Hippocampal formation (tissue), 2 donors: Measurements from ENCODE around the gene ABCD4.

Experiments used
- DNase-seq, 2 donors: peaks; one replicate each; lab custom pipeline; 2025; lab: John Stamatoyannopoulos, UW

The ABCD4 gene

DNA sequence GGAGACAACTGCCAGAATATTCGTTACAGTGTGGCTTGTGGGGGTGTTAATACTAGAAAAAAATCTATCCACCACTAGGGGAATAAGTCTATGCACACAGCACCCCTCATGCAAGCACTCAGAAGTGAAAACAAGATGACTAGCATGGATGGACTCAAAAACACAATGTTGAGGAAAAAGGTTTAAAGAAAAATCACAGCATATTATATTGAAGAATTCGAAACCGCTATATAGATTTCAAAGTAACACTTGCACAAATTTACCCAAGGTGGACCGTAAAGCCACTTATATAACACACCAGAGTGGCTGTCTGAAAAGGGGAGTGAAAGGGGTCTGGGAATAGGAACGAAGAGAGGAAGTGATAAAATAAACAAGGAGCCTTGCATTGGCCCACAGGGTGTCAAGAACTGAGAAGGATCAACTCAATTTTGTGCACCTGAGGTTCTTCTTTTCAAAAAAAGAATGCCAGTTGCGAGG lies 544 bp downstream of the ABCD4 start:
- DNase-seq: peak in 1 of 2 donors; percentile 64

DNA sequence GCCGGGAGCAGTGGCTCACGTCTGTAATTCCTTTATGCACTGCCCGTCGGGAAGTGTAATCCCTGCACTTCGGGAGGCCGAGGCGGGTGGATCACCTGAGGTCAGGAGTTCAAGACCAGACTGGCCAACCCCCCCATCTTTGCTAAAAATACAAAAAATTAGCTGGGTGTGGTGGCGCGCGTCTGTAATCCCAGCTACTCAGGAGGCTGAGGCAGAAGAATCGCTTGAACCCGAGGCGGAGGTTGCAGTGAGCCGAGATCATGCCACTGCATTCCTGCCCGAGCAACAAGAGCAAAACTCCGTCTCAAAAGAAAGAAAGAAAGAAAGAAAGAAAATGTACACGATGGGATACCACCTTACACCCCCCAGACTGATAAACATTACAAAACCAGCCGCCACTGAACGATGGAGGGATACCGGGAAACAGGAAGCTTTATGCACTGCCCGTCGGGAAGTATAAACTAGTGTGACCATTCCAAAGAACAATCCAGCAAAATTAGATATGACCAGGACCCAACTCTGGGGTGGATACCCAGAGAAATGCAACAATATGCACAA lies 1.1 kb downstream of the ABCD4 start:
- DNase-seq: no peak

DNA sequence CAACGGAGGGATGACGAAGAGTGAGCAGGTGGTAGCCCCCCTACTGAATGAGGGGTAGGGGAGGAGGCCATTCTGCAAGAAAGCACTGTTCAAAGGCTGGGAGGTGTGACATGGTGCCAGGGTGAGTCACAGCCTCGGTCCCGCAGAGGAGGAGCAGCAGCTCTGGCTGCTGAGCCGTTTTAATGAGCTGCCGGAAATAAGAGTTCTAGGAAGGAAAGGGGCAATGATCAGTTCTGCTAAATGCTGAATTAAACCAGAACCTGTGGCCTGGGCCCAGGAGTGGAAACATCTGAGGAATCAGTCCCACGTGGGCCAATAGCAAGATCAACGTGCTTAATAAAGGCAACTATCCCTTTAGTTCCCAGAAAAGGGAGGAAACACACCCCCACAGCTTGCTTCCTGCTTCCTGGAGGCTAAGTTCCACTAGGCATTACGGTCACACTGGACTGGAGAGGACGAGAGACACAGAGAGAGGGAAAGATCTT lies 3.6 kb downstream of the ABCD4 start:
- DNase-seq: no peak

DNA sequence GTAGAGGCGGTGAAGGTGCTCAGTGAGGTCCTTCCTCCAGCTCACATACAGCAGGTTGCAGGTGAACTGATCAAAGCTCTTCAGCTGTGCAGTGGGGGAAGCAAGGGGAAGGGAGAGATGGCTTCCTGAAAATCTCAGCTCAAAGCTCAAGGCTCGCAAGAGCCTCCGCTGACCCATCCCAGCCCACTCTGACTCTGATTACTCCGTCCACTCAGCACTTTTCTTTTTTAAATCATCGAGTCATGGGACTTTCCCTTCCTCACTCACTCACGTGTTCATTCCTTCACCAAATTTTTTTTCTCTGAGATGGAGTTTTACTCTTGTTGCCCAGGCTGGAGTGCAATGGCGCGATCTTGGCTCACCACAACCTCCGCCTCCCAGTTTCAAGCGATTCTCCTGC lies 4.7 kb downstream of the ABCD4 start:
- no peak for DNase-seq

DNA sequence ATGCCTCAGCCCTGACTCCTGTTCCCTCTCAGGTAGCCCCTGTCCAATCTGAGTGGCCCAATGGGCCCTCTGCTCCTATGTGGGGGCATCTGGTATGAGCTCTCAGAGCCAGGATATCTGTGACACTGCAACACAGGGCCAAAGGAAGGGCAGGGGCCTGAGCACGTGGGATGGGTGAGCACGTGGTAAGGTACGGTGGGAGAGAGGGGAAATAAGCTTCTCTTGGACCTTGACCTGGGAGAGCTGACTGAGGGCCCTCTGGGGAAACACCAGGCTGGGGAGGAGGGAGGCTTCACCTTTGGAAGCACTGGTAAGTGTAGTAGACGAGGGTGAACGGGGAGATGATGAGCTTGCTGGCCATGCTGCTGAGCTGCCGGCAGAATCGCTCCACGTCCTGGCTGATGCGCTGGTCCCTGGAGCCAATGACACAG lies 6.7 kb downstream of the ABCD4 start:
- DNase-seq: no peak

DNA sequence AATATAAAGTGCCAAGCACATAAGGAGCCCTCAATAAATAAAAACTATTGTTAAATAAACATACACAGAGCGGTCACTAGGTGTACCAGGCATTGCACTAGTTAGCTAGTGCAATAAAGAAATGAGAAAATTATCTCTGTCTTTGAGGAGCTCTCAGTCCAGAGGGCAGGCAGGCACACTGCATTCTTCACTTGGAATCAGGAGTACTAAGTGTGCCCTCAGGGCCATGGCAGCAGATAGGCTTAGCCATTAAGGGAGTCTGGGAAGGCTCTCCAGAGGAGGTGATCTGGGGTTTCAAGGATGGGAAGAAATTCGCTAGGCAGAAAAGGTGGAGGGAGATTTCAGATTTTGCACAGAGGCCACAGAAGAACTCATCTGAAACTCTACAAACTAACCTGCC lies 9.1 kb downstream of the ABCD4 start:
- no peak for DNase-seq

DNA sequence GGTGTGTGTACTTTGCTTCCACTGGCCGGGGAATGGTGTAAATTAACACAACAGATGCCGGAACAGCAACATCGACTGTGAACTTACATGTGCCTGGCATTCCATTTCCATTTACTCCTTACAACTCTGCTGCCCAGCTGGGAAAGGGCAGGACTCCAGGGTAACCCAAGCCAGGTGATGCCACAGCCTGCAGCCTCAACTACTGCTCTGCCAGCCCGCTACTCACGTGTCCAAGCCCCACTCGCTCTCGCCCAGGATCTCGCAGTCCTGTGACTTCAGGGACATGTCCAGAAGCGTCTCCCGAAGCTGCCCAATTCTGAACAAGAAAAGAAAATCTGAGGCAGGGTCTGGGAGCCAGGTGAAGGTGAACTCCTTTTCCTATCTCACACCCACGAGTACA lies 10.7 kb downstream of the ABCD4 start:
- no peak for DNase-seq

DNA sequence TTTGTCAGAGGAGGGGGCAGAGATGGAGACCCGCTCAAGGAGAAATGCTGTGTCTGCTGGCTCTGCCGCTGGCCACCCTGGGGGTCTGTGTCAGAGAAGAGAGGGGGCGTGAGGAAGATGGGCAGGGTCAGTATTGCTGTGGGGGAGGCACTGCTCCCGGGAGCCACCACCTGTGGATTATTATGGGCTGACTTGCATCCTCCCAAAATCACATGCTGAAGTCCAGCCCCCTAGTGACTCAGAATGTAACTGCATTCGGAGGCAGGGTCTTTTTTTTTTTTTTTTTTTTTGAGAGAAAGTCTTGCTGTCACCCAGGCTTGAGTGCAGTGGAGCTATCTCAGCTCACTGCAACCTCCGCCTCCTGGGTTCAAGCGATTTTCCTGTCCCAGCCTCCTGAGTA lies 12.3 kb downstream of the ABCD4 start:
- no peak for DNase-seq

DNA sequence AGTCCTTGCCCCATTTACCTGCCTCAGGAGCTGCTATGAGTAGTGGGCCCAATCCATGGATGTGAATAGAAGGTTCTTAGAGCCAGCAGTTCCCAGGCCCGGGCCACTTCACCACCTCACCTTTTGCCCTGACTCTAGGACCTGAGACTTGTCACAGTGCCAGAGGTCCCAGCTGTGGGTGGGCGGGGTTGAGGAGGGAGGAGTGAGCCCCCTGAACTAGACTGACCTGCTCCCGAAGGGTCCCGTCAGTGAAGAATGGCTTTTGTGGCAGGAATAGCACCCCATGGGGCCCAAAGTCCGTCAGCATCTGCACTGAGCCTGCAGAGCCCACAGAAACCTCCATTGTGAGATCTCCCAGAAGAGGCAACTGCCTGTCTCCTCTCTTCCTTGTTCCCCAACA lies 12.9 kb downstream of the ABCD4 start:
- DNase-seq: no peak

DNA sequence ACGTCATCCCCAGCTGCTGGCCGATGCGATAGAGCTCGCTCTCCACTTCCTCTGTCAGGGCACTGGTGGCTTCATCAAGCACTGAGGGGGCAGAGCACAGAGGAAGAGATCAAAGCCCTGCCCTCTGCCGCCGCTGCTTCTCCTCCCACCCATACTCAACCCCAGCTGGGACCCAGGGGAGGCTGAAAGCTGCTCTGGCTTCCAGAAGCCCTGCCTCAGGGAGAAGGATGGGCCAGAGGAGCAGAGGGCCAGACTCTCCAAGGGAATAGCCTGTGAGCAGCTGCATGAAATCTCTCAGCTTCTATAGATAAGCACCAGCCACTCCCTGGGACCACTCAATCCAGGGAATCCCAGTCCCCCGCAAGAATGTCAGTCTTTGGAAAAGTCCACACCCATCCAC lies 16.0 kb downstream of the ABCD4 start:
- DNase-seq: no peak

DNA sequence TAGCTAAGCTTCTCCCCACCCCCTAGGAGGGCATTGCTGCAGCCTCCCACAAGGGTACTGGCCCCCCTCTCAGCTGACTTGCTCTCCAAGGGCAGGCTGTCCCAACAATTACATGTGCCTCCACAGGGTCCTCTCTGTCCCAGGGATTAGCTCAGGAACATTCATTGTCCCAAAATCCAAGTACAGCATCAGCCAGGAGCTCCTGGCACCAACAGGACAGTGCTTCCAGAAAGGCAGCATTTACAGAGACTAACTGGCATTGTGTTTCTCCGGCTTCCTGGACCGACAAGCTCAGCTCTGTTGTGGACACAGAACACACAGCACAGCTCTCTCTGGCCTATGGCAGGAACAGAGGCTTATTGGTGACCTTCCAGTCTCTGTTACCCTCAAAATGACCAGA lies 21.7 kb downstream of the ABCD4 start:
- DNase-seq: peak in 1 of 2 donors; percentile 29

DNA sequence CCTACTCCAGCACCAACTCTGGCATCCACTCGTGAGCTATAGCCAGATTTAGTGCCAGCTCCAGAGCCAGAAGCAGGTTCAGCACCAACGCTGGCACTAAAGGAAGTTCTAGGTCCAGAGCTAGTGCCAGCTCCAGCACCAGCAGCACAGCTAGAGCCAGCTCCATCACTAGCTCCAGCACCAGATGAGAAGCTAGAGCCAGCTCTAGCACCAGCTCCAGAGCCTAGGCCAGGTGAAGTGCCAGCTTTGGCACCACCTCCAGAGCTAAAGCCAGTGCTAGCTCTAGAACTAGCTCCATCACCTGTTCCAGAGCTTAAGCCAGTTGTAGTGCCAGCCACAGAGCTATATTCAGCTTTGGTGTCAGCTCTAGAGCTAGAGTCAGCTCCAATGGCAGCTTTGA lies 24.7 kb downstream of the ABCD4 start:
- no peak for DNase-seq

DNA sequence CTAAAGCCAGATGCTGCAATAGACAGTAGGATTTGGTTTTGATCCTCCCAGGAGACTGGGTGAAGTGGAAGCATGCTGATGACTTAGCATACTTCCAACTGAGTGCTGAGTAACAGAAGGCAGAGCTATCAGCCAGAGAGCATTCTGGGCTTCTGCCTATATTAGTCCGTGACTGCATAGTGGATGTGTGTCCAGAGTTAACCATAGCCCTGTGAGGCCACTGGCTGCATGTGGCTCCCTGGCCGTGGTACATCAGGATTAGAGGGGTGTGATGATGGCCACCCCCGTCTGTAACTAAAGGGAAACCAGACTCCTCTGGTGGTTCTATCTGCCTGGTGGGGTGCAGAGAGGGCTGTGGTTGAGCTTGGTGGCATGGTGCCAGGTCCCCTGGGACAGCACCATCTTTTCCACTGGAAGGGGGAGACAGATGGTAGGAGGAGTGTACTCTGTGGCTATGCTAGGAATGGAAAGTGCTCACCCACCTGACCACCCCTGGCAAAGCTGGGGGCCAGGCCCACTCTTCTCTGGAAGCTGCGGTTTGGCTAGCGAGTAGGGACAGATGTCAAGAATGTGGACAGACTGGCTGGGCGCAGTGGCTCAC lies 27.4 kb downstream of the ABCD4 start:
- DNase-seq: no peak

DNA sequence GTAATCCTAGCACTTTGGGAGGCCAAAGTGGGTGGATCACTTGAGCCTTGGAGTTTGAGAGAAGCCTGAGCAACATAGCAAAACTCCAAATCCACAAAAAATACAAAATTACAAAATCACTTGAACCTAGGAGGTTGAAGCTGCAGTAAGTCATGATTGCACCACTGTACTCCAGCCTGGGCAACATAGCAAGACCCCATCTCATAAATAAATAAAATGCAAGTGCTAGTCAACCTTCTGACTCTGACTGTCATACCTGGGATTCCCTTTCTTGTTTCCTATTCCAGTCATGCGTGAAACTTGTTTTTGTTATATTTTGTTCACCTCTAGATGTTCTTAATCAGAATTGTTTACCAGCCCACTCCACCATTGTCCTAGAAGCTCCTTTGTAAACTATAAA lies 31.4 kb downstream of the ABCD4 start:
- DNase-seq: no peak

DNA sequence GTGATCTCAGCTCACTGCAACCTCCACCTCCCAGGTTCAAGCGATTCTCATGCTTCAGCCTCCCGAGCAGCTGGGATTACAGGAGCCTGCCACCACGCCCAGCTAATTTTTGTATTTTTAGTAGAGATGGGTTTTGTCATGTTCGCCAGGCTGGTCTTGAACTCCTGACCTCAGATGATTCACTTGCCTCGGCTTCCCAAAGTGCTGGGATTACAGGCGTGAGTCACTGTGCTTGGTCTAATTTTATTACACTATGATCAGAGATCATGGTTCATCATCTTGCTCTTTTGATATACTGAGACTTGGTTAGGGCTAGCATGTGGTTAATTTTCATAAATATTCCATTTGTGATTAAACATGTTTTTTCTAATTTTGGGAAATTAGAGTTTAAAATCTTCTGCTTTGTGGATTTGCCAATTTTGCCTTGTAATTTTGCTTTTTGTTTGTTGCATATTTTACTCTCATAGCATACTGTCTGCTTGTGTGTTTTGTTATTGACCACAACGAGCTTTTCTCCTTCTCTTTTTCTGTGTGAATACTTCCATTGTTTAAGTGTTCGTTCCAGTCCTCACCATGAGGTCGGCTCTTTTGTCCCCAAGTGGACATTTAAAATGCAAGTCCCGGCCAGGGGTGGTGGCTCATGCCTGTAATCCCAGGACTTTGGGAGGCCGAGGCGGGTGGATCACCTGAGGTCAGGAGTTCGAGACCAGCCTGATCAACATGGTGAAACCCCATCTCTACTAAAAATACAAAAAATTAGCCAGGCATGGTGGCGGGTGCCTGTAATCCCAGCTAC lies 32.2 kb downstream of the ABCD4 start:
- DNase-seq: peak; percentile 46 to 58

DNA sequence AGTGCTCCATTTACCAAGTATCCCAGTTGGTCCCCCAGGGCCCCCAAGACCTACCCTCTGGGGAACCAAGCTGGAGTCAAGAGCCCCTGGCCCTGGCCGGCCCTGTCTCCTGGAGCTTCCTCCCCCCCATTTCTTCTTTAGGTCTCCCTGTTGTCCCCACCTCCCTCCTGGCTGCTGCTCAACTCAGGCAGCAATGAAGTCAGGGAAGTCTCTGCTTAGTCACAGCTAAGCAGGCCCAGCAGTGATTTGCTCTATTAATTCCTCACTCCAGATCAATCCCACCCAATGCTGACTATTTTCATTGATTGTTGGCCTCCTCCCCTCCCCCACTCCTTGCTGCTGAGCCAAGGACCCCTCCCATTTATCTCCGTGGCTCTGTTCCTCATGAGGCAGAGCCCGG lies 35.1 kb downstream of the ABCD4 start:
- no peak for DNase-seq

DNA sequence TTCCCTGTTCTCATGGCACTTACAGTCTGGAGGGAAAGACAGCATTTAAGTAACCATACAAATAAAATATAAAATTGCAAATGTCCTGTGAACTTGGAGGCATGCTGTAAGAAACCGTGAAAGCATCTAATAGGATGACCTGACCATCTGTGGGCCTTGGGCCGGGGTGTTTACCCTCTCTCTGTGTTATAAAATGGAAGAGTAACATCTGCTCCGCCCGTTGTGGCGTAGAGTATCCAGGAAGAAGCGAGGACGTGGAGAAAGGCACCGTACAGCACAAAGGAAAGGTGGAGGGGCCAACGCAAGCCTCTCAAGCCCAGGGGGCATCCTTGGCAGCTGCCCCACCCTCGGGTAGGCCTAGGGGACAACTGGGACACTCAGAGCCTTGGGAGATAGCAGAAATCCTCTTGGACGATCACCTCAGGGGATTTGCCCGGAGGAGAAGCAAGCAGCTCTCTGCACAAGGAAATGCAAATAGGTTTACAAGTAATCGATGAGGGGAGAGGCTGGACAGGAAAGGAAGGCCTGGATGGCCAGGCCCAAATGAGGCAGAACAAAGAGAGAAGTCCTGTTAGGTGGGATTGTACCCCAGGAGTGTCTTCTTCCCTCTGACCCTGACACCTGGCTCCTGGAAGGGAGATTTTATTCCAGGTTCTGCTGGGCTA lies 37.3 kb downstream of the ABCD4 start:
- no peak for DNase-seq

DNA sequence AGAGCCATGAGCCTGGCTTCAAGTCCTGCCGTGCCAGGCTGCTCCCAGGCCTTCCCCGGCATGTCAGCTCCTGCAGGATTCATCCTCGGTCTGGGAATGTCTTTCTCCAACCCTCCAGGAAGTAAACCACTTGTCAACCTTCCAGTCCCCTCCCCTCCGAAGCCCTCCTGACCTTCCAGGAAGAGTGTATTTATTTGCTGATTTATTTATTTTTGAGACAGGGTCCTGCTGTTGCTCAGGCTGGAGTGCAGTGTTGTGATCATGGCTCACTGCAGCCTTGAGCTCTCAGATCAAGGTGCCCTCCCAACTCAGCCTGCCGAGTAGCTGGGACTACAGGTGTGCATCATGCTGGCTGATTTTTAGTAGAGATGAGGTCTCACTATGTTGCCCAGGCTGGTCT lies 38.8 kb downstream of the ABCD4 start:
- DNase-seq: no peak

DNA sequence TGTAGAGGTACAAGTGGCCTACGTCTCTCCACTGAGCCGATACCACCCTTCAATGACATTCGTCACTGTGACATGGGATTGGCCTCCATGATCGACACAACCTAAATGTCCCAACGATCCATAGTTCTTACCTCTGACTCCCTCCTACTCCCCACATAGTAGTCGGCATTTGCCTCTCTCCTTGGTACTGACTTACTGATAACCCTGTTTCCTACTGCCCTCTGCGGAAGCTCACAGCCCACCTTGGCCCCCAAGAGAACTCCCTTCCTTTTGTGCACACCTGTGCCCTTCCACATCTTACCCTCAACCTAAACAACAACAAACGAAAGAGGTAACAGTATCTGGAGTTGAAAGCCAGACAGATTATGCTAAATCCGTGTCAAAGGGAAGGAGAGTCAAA lies 39.6 kb downstream of the ABCD4 start:
- no peak for DNase-seq

DNA sequence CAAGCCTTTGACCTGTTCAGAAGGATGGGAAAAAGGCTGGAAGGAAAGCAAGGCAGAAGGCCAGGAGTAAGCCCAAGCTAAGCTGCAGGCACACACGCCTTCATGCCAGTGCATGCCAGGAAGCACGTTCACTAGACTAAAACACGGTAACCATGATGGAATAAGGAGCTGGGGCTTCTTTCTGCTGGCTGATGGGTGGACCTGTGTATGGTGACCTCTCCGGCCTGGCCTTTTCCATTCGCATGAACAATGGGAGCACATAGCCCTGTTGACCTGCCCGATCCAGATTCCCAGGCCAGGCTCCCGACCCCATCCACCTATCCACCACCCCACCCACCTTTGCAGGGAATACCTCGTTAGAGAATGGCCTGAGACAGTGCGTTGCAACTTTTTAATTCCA lies 40.7 kb downstream of the ABCD4 start:
- no peak for DNase-seq

DNA sequence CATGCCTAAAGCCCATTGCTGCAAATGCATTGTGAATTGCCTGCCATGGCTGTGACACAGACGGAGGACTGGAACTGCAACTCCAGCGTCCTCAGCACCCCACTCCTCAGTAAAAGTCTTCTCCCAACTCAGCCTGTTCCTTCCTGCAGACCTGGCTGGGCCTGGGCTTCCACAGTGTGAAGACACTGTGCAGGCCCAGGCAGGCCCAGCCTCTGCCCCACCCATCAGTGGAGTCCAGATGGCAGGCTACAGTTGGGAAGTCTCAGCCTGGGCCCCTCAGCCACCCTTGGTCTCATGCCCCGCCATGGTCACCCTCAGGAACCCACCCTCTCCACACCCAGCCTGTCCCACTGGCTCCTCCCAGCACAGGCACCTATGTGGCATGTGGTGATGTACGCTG lies 41.4 kb downstream of the ABCD4 start:
- no peak for DNase-seq

DNA sequence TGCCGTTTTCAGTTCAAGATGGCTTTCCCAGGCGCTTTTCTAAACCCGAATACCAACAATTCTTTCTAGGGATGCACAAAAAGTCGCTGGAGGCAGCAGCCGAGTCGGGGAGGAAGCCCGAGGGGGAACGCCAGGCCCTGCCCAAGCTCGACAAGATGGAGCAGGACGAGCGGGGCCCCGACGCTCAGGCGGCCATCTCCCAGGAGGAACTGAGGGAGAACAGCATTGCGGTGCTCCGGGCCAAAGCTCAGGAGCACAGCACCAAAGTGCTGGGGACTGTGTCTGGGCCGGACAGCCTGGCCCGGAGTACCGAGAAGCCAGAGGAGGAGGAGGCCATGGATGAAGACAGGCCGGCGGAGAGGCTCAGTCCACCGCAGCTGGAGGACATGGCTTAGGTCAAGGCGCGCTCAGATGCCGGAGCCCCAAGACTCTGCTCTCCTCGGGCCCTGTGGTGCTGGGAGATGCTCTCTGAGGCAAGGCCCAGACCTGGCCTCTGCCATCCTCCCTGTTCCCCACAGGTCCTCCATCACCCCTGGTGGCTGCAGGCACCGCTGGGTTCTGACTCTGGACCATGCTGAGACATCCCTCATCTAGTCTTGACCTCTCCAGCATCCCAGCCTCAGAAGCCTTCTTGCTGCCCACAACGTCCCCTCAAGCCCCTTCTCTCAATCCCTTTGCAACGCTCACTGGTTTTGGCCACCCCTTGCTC lies 42.1 kb downstream of the ABCD4 start:
- no peak for DNase-seq
